HFF-Myc (cell line): ENCODE results near the gene INAVA.

Source experiments
- DNase-seq: peaks from one replicate; pipeline ENCODE4 v3.0.0-alpha.2; 2011; ENCODE audit warnings: low read depth; ENCODE audit errors: extremely low read depth
- H3K4me3 ChIP-seq: replicated peaks from 2 replicates; pipeline ENCODE4 v1.5.1; 2011; ENCODE audit warnings: low read depth, mild to moderate bottlenecking, control low read depth, low read length
- TF ChIP-seq, protein P1 (sequence below): IDR thresholded peaks from 2 replicates; pipeline ENCODE4 v1.5.1; 2012; ENCODE audit warnings: mild to moderate bottlenecking, low read depth, low read length, control low read depth; ENCODE audit errors: missing control alignments

The INAVA gene

GRCh38 chr1:200916681-200917080, 22.0 kb downstream of the INAVA start:
- TF ChIP-seq, protein P1, sequence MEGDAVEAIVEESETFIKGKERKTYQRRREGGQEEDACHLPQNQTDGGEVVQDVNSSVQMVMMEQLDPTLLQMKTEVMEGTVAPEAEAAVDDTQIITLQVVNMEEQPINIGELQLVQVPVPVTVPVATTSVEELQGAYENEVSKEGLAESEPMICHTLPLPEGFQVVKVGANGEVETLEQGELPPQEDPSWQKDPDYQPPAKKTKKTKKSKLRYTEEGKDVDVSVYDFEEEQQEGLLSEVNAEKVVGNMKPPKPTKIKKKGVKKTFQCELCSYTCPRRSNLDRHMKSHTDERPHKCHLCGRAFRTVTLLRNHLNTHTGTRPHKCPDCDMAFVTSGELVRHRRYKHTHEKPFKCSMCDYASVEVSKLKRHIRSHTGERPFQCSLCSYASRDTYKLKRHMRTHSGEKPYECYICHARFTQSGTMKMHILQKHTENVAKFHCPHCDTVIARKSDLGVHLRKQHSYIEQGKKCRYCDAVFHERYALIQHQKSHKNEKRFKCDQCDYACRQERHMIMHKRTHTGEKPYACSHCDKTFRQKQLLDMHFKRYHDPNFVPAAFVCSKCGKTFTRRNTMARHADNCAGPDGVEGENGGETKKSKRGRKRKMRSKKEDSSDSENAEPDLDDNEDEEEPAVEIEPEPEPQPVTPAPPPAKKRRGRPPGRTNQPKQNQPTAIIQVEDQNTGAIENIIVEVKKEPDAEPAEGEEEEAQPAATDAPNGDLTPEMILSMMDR = no peak
- no peak overlapping the region for H3K4me3 ChIP-seq
- DNase-seq = no peak

GRCh38 chr1:200917291-200917817, 22.7 kb downstream of the INAVA start:
- DNase-seq = no peak
- H3K4me3 ChIP-seq = no peak overlapping the region

DNA sequence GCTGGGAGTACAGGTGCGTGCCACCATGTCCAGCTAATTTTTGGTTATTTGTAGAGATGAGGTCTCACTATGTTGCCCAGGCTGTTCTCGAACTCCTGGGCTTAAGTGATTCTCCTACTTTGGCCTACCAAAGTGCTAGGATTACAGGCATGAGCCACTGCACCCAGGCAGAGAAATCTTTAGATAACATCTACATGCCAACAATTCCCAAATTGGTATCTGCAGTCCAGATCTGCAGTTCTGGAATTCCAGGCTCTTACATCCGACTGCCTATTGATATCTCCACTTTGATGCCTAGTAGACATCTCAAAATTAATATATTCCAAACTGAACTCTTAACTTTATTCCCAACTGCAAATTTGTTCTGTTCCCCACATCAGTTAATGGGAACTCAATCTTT, 23.3 kb downstream of the INAVA start:
- H3K4me3 ChIP-seq = no peak overlapping the region
- TF ChIP-seq, protein P1 = no peak
- DNase-seq = no peak

More at GRCh38 chr1:200917291-200917817, 22.7 kb downstream of the INAVA start:
- TF ChIP-seq, protein P1 = no peak

DNA sequence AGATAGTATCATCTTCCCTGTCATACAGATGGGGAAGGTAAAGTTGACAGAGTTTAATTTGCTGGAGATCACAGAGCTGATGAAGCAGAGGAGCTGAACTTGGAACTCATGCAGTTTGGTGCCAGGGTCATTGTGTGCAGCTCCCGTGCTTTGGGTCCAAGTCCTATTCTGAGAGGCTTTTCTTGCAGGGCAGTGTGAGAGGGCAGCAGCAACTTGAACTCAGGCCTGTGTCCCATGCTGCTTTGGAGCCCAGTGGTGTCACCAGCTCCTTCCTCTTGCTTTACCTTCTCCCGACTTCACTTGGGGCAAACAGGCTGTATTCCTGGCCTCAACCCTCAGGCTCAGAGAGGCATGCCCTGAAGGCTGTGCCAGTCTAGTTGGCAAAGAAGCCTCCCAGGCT, 24.7 kb downstream of the INAVA start:
- TF ChIP-seq, protein P1 = no peak
- DNase-seq = no peak
- no peak overlapping the region for H3K4me3 ChIP-seq

GRCh38 chr1:200921571-200922110, 26.9 kb downstream of the INAVA start:
- no peak for DNase-seq
- TF ChIP-seq, protein P1 = no peak
- no peak overlapping the region for H3K4me3 ChIP-seq

GRCh38 chr1:200922406-200922805, 27.7 kb downstream of the INAVA start:
- no peak overlapping the region for H3K4me3 ChIP-seq
- TF ChIP-seq, protein P1 = no peak
- no peak for DNase-seq

GRCh38 chr1:200923601-200924000, 28.9 kb downstream of the INAVA start:
- TF ChIP-seq, protein P1 = no peak
- DNase-seq = no peak
- H3K4me3 ChIP-seq = no peak overlapping the region
